MG63 (cell line): ENCODE results near the gene ZEB2. TPM values are rescaled to one million over a fixed set of nuclear protein-coding genes. Genes with fewer than 3 reads are reported as not detected.

ENCODE experiments used
- DNase-seq: peaks from one replicate; pipeline ENCODE4 v3.0.0-alpha.2; 2020
- H3K27me3 ChIP-seq: fragments of 250-450 bp; sonication (Bioruptor Pico); 2 replicates; pipeline ENCODE4 v1.5.1; 2020; ENCODE audit warnings: mild to moderate bottlenecking, moderate library complexity
- H3K36me3 ChIP-seq: fragments of 250-450 bp; sonication (Bioruptor Pico); 2 replicates; pipeline ENCODE4 v1.5.1; 2020; ENCODE audit warnings: mild to moderate bottlenecking, moderate library complexity
- H3K4me3 ChIP-seq: fragments of 250-450 bp; sonication (Bioruptor Pico); 2 replicates; pipeline ENCODE4 v1.5.1; 2020; ENCODE audit warnings: mild to moderate bottlenecking, moderate library complexity
- H3K9me3 ChIP-seq: fragments of 250-450 bp; sonication (Bioruptor Pico); 2 replicates; pipeline ENCODE4 v1.5.1; 2020; ENCODE audit warnings: mild to moderate bottlenecking, moderate library complexity
- total RNA-seq: library from RNA; depleted of rRNA; stranded (reverse); fragments of >200 nt; shearing (Covaris generic); gene quantifications from 2 replicates; pipeline ENCODE4 v1.2.3, GENCODE V29; 2014; ENCODE audit warnings: low replicate concordance; rRNA removed

Gene ZEB2
- 13.3 and 35.1 TPM in 2 replicates for total RNA-seq

DNA sequence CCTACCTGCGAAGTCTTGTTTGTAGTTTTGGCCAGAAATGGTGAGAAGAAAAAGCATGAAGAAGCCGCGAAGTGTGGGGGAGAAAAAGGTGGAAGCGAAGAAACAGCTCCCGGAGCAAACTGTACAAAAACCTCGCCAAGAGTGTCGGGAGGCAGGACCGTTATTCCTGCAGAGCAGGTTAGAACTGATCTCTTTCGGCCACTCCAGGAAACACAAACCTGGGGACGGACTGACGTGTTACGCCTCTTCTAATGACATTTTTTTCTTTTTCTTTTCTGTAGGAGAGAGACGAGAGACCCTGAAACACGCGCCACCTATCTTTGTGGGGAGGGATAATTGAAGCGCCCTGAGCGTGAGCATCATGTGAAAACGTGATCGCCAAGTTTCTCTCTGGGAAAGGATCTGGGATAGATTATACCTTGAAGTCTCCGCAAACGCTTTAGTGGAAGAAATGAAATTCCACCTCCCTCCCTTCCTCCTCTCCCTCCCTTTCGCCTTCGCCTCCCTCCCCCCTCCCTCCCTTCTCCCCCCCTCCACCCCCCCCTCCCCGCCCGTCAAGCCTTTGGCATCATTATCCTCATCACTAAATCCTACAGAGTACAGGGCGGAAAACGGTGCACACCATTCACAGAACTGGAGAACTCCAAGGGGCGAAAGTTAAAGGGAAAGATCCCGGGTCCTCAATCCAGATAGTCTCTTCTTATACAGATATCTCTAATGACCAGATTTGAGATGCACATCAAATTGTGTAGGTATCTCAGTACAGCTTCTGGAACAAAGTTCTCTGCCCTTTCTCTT is at the start of gene ZEB2:
Gene ZEB2 (minus strand): TSS at position 186 of the 798 bp plus-strand sequence. CDS start 2,769 bp downstream, outside the sequence.
- peak; percentile 80 for DNase-seq
- H3K9me3 ChIP-seq: no peaks in the 10 kb centered on the region

DNA sequence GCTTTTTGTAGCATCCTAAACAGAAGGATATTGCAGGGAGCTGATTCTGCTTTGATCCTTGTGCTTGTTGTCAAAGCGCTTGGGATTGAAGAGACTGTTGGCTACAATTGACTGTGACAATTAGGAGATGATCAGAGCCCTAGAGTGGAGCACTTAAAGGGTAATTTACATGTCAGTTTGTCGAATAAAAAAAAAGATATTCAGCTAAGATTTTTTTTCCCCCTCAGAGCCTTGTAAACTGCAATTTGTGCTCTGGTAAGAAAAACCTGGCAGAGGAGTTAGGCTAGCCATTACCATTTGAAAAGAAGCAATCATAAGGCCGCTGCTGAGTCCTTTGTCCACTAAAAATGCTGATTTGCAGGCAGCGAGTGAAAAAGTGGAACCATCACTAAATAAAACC is 47.8 kb upstream of the ZEB2 start:
- no peak overlapping the region for H3K4me3 ChIP-seq
- no peak for DNase-seq
- H3K9me3 ChIP-seq: no peaks in the 10 kb centered on the region; the same call in 1 of the 2 replicates
- no peaks in the 10 kb centered on the region for H3K36me3 ChIP-seq
- no peaks in the 10 kb centered on the region for H3K27me3 ChIP-seq

More for the DNA sequence above, at the start of gene ZEB2:
- Histone ChIP-seq H3K27me3 (no peaks in the 10 kb centered on the region), H3K4me3 (peak within 1 kb of the TSS; percentile 82), H3K36me3 (no peaks in the 10 kb centered on the region)

DNA sequence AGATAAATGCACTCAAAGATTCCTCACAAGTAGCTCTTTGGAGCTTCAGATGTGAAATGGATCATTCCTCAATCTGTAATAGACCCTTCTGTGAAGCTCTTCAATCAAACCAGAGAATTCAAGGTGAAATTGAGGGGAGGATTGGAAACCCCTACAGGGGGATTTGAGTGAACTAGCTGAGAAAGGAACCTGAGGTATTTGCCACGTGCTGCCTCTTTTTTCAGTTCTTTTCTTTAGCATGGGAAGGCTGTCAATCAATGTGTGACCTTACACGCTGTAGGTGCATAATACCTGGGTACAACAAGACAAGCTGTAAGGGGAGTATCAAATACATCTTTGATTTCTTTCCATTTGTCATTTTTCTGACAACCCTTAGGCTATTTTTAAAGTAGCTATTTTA is 46.5 kb upstream of the ZEB2 start:
- H3K36me3 ChIP-seq: no peaks in the 10 kb centered on the region
- no peak for DNase-seq
- no peak overlapping the region for H3K4me3 ChIP-seq
- H3K27me3 ChIP-seq: no peaks in the 10 kb centered on the region
- H3K9me3 ChIP-seq: no peaks in the 10 kb centered on the region; the same call in 1 of the 2 replicates

DNA sequence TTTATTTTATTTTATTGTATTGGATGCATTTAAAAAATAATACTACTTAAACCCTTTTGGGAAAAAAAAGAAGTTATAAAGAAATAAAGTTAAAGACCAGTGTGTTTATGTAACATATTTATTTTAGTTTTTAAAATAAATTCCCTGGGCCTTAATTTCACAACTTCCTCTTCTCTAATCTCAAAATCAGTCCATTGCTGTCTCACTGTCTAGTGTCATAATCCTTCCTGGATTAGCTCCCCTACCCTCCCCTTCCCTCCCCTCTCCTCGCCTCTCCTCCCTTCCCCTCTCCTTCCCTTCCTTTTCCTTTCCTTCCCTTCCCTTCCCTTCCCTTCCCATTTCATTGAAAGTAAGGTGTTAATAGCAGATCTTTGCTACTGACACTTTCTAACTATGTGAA is 40.3 kb upstream of the ZEB2 start:
- Histone ChIP-seq H3K9me3 (no peaks in the 10 kb centered on the region; the same call in 1 of the 2 replicates), H3K27me3 (no peaks in the 10 kb centered on the region), H3K36me3 (no peaks in the 10 kb centered on the region), H3K4me3 (no peak overlapping the region)
- DNase-seq: no peak

GRCh38 chr2:144559681-144560080 is 39.8 kb upstream of the ZEB2 start:
- Histone ChIP-seq H3K4me3 (no peak overlapping the region), H3K36me3 (no peaks in the 10 kb centered on the region), H3K9me3 (no peaks in the 10 kb centered on the region; the same call in 1 of the 2 replicates), H3K27me3 (no peaks in the 10 kb centered on the region)
- no peak for DNase-seq

- H3K4me3 ChIP-seq: no peak overlapping the region
- no peak for DNase-seq
- H3K36me3 ChIP-seq: no peaks in the 10 kb centered on the region
- no peaks in the 10 kb centered on the region for H3K27me3 ChIP-seq
- H3K9me3 ChIP-seq: no peaks in the 10 kb centered on the region; the same call in 1 of the 2 replicates
Observed at GRCh38 chr2:144559242-144559641, 39.3 kb upstream of the ZEB2 start.

- H3K4me3 ChIP-seq: no peak overlapping the region
- no peaks in the 10 kb centered on the region for H3K36me3 ChIP-seq
- DNase-seq: no peak
- no peaks in the 10 kb centered on the region for H3K27me3 ChIP-seq
- no peaks in the 10 kb centered on the region for H3K9me3 ChIP-seq
Observed at GRCh38 chr2:144554492-144555210, 34.7 kb upstream of the ZEB2 start.

GRCh38 chr2:144553379-144553778 is 33.5 kb upstream of the ZEB2 start:
- Histone ChIP-seq H3K36me3 (no peaks in the 10 kb centered on the region), H3K27me3 (no peaks in the 10 kb centered on the region), H3K4me3 (no peak overlapping the region), H3K9me3 (no peaks in the 10 kb centered on the region)
- DNase-seq: no peak

GRCh38 chr2:144552821-144553220 is 32.9 kb upstream of the ZEB2 start:
- Histone ChIP-seq H3K9me3 (no peaks in the 10 kb centered on the region), H3K36me3 (no peaks in the 10 kb centered on the region), H3K4me3 (no peak overlapping the region), H3K27me3 (no peaks in the 10 kb centered on the region)
- no peak for DNase-seq

GRCh38 chr2:144550911-144551310 is 31.0 kb upstream of the ZEB2 start:
- DNase-seq: no peak
- Histone ChIP-seq H3K9me3 (no peaks in the 10 kb centered on the region), H3K4me3 (no peak overlapping the region), H3K27me3 (no peaks in the 10 kb centered on the region), H3K36me3 (no peaks in the 10 kb centered on the region)

DNA sequence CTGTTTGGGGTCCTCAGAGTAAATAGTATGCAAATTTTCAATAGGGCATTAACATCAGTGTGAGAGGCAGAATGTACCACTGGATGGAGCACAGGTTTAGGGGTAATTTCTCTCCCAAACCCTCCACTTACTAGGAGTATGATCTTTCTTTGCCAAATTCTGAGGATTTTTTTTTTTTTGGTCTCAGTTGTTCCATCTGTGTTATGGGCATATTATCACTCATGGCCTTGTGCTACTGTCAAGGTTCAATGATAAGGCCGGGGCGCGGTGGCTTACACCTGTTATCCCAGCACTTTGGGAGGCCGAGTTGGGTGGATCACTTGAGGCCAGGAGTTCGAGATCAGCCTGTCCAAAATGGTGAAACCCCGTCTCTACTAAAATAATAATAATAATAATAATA is 30.2 kb upstream of the ZEB2 start:
- Histone ChIP-seq H3K9me3 (no peaks in the 10 kb centered on the region), H3K4me3 (no peak overlapping the region), H3K27me3 (no peaks in the 10 kb centered on the region), H3K36me3 (no peaks in the 10 kb centered on the region)
- no peak for DNase-seq

GRCh38 chr2:144548532-144549191 is 28.7 kb upstream of the ZEB2 start:
- no peak overlapping the region for H3K4me3 ChIP-seq
- no peak for DNase-seq
- no peaks in the 10 kb centered on the region for H3K9me3 ChIP-seq
- no peaks in the 10 kb centered on the region for H3K36me3 ChIP-seq
- no peaks in the 10 kb centered on the region for H3K27me3 ChIP-seq

DNA sequence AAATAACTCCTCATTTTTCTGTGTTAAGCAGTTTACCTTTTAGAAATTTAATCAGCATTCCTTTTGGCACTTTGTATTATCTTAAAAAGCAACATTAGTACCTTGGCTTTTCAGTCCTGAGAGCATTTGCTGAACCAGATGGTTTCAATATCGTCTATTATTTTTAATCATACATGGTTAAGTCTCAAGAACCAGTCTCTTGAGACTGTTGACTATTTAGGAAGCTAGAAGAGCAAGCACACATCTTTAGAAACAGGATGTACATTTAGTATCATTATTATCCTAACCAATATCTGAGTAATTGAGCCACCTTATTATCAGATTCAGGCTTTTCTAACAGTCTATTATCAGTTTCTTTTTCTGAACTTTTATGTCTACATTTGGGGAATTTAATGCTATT is 28.2 kb upstream of the ZEB2 start:
- no peaks in the 10 kb centered on the region for H3K9me3 ChIP-seq
- H3K4me3 ChIP-seq: no peak overlapping the region
- no peaks in the 10 kb centered on the region for H3K27me3 ChIP-seq
- H3K36me3 ChIP-seq: no peaks in the 10 kb centered on the region
- DNase-seq: no peak

- DNase-seq: no peak
- Histone ChIP-seq H3K9me3 (no peaks in the 10 kb centered on the region), H3K4me3 (no peak overlapping the region), H3K36me3 (no peaks in the 10 kb centered on the region), H3K27me3 (no peaks in the 10 kb centered on the region)
Observed at GRCh38 chr2:144547494-144547893, 27.6 kb upstream of the ZEB2 start.

DNA sequence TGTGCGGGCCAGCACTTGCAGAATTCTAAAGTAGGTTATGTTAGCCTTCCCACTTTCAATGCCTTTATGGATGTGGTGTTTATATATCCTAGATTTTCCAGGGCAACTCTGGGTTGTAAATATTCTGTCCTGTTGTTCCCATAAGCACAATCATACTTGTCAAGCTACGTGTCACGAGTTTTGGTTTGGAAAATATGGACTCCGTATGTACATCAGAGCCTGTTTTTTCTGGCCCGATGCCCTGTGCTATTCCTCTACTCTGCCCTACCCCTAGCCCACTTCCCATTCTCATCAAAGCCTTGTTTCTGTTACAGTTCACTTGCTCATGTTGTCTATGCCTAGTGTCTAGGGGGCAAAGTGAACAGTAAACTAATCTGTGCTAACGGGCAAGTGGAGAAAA is 27.0 kb upstream of the ZEB2 start:
- Histone ChIP-seq H3K36me3 (no peaks in the 10 kb centered on the region), H3K9me3 (no peaks in the 10 kb centered on the region), H3K4me3 (no peak overlapping the region), H3K27me3 (no peaks in the 10 kb centered on the region)
- no peak for DNase-seq

- no peak overlapping the region for H3K4me3 ChIP-seq
Observed at GRCh38 chr2:144545787-144546186, 25.9 kb upstream of the ZEB2 start.

DNA sequence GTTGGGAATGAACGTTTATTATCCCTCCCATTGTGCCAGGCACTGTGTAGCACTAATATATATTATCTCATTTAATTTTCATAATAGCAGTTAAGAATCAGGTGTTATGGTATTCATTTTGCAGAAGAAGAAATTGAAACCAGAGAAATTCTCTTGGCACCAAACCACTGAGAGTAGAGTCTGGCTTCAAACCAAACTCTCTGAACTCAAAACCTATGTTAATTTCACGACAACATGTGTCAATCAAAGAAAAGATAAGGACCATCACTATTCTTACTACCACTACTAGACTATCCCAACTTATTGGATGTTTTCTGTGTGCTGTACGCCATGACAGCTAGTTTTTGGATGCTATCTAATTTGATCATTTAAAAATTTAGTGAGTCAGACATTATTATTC is 24.1 kb upstream of the ZEB2 start:
- Histone ChIP-seq H3K36me3 (no peaks in the 10 kb centered on the region), H3K4me3 (no peak overlapping the region), H3K27me3 (no peaks in the 10 kb centered on the region), H3K9me3 (no peaks in the 10 kb centered on the region)
- no peak for DNase-seq

More at GRCh38 chr2:144545787-144546186, 25.9 kb upstream of the ZEB2 start:
- DNase-seq: no peak
- no peaks in the 10 kb centered on the region for H3K9me3 ChIP-seq
- H3K27me3 ChIP-seq: no peaks in the 10 kb centered on the region
- H3K36me3 ChIP-seq: no peaks in the 10 kb centered on the region
